Measurements from ENCODE around the gene LLGL2.
A peak's percentile ranks its signal among the peaks of the same experiment; 100 is the strongest.

Gene LLGL2

DNA sequence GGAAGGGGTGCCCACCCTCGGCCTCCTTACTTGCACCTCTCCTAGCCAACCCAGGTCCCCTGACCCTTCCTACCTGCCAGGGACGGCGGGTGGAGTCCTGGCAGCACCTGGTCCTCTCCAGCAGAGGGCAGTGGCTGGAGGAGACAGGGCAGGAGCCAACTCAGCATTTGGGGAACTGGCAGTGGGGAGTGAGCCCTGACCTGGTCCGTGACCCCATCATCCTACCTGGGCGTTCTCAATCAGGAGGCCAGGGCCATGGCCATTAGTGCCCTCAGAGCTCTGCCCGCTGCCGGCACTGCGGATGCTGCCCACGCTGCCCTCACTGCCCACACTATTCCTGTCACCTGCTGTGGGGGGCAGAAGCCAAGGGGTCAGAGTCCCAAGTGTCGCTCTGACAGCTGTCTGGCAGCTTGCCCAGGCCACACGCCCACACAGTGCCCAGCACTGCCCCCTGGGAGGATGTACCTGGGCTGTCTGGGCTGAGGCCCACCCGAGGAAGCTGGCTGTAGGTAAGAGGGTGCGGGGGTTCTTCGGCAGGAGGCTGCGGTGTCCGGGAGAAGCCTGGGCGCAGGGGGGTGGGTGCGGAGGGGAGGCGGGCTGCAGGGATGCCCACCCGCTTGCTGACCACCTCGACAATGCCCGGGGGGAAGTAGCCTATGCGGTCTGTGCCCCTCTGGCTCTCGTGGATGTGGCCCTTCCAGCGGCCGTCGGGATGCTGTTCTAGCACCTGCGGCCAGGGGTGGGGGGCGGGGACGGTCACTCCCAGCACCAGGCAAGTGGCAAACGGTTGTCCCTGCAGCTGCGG, 20.9 kb upstream of the LLGL2 start:
- TF ChIP-seq, protein P1, sequence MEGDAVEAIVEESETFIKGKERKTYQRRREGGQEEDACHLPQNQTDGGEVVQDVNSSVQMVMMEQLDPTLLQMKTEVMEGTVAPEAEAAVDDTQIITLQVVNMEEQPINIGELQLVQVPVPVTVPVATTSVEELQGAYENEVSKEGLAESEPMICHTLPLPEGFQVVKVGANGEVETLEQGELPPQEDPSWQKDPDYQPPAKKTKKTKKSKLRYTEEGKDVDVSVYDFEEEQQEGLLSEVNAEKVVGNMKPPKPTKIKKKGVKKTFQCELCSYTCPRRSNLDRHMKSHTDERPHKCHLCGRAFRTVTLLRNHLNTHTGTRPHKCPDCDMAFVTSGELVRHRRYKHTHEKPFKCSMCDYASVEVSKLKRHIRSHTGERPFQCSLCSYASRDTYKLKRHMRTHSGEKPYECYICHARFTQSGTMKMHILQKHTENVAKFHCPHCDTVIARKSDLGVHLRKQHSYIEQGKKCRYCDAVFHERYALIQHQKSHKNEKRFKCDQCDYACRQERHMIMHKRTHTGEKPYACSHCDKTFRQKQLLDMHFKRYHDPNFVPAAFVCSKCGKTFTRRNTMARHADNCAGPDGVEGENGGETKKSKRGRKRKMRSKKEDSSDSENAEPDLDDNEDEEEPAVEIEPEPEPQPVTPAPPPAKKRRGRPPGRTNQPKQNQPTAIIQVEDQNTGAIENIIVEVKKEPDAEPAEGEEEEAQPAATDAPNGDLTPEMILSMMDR (IDR thresholded peaks at IDR 0.05; ENCODE audit: low read depth, low read length) = peak; percentile 67
- no peak for DNase-seq (ENCODE audit: low read depth in 2 of 2)
- no peak overlapping the region for H3K4me3 ChIP-seq (replicated peaks in 1 of 2; ENCODE audit: low read depth in 2 of 2, low read length in 2 of 2)

DNA sequence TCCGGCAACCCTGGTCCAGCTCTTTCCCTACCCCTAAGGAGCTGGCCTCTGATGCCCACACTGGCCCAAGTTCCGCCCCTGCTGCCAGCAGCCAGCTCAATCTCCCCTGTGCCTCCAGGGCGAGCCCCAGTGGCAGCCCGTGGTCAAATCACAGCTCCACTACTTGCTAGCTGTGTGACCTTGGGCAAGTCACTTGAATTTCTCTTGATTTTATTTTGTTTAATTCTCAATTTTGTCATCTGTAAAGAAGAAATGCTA, 20.4 kb upstream of the LLGL2 start:
- TF ChIP-seq, protein P1 (IDR thresholded peaks at IDR 0.05; ENCODE audit: low read depth, low read length) = no peak
- H3K4me3 ChIP-seq (replicated peaks in 1 of 2; ENCODE audit: low read depth in 2 of 2, low read length in 2 of 2) = no peak overlapping the region
- DNase-seq (ENCODE audit: low read depth in 2 of 2) = no peak

DNA sequence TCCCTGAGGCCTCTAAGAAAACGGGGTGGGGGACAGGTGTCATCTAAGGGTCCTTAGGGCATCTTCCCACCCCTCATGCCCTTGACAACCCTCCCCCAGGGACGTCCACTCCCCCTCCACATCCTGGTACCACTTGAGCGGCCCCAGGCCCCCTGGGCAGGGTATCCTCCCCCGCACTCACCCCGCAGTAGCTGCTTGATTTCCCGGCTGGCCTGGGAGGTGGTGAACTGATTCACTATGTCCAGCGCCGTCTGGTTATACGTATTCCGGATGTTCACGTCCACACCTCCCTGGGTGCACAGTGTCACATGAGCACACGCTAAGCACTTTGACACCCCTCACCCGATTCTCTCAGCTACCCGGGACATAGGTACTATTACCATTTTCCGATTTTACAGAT, 19.9 kb upstream of the LLGL2 start:
- no peak overlapping the region for H3K4me3 ChIP-seq (replicated peaks in 1 of 2; ENCODE audit: low read depth in 2 of 2, low read length in 2 of 2)
- DNase-seq (ENCODE audit: low read depth in 2 of 2) = no peak
- TF ChIP-seq, protein P1 (IDR thresholded peaks at IDR 0.05; ENCODE audit: low read depth, low read length) = no peak

DNA sequence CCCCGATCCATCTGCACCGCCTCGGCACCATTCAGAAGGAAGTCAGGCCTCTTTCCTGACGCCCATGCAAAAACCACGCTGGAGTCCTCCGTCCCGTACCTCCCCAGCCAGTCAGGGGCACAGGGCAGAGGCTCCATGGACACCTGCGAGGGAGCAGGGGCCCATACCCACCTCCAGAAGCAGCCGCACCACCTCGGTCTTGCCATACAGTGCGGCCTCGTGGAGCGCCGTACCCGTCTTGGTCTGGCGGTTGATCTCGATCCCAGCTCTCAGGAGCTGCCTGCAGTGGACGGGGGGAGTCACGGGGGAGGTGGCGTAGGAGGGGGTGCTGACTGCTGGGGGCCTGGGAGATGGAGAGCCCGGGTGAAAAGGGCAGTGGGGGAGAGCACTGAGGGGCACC, 19.4 kb upstream of the LLGL2 start:
- TF ChIP-seq, protein P1 (IDR thresholded peaks at IDR 0.05; ENCODE audit: low read depth, low read length) = no peak
- no peak for DNase-seq (ENCODE audit: low read depth in 2 of 2)
- no peak overlapping the region for H3K4me3 ChIP-seq (replicated peaks in 1 of 2; ENCODE audit: low read depth in 2 of 2, low read length in 2 of 2)

DNA sequence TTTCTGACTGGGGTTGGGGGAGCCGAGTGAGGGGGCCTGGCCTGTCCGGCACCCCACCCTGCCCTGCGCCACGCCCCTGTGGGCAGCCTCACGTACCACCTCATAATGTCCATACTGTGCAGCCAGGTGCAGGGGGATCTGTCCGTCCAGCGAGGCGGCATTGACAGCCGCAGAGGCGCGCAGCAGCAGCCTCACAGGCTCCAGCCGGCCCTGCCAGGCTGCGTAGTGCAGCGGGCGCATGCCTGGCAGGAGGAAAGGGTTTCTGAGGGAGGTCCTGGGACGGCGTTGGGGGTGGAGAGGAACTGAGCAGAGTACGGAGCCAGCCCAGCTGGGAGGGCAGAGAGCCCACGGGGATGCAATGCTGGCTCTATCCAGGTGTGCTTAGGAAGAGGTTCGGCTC, 18.6 kb upstream of the LLGL2 start:
- no peak for DNase-seq (ENCODE audit: low read depth in 2 of 2)
- TF ChIP-seq, protein P1 (IDR thresholded peaks at IDR 0.05; ENCODE audit: low read depth, low read length) = no peak
- H3K4me3 ChIP-seq (replicated peaks in 1 of 2; ENCODE audit: low read depth in 2 of 2, low read length in 2 of 2) = no peak overlapping the region

DNA sequence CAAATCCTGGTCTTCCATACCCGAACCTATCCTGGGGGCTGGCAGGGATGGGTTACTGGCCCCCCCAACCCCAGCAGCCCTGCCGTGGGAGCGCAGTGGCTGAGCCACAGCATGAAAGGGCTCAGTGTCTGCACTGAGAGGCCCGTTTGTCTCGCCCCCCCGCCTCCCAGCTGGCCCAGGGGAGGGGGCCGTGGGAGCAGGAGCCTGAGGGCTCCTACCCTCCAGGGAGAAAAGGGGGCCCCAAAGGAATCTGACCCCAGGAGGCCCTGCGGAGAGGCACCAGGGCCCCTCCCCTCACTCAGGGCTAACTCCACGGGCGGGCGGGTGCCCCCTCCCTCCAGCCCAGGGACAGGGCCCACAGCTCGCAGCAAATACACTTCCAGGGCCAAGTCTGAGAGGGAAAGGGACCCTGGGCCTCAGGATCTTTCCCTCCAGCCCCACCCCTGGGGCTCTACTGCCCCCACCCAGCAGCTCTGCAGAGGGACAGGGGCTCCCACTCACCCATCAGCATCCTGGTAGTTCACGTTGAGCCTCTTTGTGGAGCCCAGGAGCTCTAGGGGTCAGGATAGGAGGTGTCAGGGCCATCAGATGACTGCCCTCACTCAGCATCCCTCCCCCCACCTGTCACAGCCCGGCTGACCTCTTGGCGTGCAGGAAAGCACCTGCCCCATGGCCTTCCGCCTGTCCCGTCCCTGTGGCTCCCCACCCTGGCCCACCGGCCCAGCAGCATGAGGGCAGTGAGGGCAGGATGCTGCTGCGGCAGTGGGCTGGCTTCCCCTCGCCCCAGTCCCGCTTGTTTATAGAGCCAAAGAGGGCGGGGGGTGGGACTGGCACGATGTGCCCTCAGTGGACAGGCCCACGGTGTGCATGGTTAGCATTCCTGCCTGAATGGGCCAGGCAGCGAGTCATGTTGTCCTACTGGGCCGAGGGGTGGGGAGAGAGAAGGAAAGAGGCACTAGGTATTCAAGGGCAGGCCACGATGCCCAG, 17.5 kb upstream of the LLGL2 start:
- TF ChIP-seq, protein P1 (IDR thresholded peaks at IDR 0.05; ENCODE audit: low read depth, low read length) = no peak
- no peak for DNase-seq (ENCODE audit: low read depth in 2 of 2)

More for the DNA sequence above, 17.5 kb upstream of the LLGL2 start:
- H3K4me3 ChIP-seq (replicated peaks in 1 of 2; ENCODE audit: low read depth in 2 of 2, low read length in 2 of 2) = no peak overlapping the region

Measured in cardiac fibroblast (primary cell).